NCI-H2196 treated with DMSO at 0.1 percent for 48 hours (cell line): Measurements from ENCODE around the gene TSPAN9.

Source experiments
- DNase-seq: peaks from one replicate; lab custom pipeline; 2025; ENCODE audit not compliant: unreplicated experiment; lab: John Stamatoyannopoulos, UW

TSPAN9 gene

GRCh38 chr12:3076730-3077571 is at the start of gene TSPAN9:
TSPAN9 (plus strand) TSS chr12:3077379; CDS start chr12:3201194, 123,815 bp downstream.
- peak; percentile 17 for DNase-seq

GRCh38 chr12:3028108-3028507 is 49.1 kb upstream of the TSPAN9 start:
- DNase-seq, result no peak

GRCh38 chr12:3030821-3031429 is 46.3 kb upstream of the TSPAN9 start:
- DNase-seq, result no peak

- no peak for DNase-seq
Measured at GRCh38 chr12:3032161-3032560, 45.0 kb upstream of the TSPAN9 start.

GRCh38 chr12:3032770-3033538 is 44.2 kb upstream of the TSPAN9 start:
- no peak for DNase-seq

DNA sequence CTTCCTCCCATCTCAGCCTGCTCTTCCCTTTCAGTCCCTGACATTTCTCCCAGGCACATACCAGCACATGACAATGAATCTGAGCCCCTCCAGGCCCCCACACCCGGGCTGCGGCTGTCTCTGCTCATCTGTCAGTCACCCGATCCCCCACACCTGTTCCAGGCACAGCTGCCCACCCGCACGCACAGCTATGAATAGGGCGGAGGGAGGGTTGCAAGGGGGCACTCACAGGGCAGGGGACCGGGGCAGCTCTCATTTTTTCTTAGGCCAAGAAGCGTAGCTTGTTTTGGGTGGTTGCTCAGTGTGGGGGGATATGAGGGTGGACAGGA is 43.7 kb upstream of the TSPAN9 start:
- no peak for DNase-seq

DNA sequence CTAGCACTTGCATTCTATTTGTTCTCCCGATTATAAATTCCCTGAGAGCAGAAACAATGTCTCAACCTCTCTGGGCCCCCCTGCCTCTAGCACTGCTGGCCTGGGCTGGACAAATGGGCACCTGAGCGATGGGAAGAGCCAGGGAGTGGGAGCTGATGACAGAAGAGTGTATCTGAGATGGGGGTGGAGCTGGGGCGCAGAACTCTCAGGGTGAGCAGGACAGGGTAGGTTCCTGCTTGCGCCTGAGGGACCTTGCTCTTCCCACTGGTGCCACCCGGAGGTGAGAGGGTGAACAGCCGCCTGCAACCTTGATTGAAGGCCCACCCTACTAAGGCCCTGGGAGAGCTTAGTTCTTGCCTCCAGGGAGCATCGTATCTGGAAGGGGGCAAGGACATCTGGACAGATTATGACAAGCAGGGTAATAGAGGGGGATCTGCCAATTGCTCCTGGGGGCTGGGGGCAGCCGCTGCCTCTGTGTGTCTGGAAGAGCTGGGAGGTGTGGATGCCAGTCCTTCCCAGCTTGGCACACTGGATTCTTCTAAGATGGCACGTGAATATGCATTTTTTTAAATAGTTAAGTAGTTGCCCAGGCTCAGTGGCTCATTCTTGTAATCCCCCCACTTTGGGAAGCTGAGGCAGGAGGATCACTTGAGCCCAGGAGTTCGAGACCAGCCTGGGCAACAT is 43.0 kb upstream of the TSPAN9 start:
- no peak for DNase-seq

GRCh38 chr12:3035171-3035570 is 42.0 kb upstream of the TSPAN9 start:
- no peak for DNase-seq

DNA sequence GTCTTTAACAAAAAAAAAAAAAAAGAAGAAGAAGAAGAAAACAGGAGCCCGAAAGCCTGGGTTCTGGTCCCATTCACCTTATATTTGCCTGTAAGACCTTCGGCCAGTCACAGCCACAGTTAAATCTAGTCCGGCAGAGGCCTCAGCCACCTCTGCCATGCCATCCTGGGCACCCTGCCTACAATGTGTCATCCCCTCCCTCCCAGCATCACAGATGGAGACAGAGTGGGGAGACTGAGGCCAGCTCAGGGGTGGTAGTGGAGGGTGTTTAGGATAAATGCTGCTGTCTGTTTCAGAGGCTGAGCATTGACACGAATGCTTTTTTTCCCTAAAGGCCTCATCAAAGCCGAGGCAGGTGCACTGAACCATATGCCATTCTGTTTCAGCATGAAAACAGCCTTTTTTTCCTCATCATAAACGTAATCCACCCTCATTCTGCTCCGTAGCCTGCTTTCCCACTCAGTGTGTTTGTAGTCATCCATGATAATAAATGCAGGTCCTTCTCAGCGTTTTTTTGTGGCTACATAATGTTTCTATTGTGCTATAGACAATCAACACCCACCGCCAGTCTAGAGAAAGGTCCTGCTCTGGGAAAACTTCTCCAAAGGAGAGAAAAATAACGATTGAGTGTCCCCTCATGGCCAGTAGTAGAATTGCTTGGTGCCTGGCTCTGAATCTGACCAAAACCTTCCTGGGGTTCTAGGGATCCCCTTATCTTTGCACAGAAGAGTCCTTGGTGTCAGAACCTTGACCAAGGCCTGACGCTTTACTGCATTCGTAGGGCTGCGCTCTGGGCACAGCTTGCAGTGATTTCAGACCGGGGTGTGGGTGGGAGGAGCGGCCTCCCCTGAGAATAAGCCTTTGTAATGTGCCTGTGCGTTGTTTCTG is 41.1 kb upstream of the TSPAN9 start:
- DNase-seq, result no peak

DNA sequence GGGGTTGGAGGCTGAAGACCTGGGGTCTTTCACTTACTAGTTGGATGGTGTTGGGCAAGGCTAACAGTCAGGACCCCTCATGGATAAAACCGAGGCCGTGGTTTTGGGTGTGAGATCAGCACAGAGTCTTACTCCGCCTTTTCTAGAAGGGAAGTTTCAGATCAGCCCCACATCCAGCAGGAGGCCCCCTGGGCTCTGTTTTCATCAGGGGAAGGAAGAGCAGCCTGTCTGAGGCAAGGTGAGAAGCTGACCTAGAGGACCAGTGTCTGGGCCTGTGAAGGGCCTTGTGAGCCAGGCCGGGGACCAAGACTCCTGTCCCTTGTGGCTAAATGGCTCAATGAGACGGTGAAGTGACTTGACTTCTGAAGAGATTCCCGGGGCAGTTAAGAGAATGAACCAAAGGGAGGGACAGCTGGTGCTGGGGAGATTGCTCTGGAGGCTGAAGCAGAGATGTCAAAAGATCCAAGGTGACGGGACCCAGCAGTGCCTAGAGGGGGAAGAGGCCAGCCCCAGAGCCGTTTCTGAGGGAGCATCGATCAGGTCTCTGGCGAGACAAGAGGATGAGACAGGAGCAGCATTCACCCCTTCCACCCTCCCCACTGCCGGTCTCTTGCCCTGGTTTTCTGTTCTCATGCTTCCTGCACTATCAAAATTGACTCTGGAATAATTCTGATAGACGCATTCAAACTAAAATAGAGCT is 40.1 kb upstream of the TSPAN9 start:
- no peak for DNase-seq

GRCh38 chr12:3038166-3038565 is 39.0 kb upstream of the TSPAN9 start:
- no peak for DNase-seq

DNA sequence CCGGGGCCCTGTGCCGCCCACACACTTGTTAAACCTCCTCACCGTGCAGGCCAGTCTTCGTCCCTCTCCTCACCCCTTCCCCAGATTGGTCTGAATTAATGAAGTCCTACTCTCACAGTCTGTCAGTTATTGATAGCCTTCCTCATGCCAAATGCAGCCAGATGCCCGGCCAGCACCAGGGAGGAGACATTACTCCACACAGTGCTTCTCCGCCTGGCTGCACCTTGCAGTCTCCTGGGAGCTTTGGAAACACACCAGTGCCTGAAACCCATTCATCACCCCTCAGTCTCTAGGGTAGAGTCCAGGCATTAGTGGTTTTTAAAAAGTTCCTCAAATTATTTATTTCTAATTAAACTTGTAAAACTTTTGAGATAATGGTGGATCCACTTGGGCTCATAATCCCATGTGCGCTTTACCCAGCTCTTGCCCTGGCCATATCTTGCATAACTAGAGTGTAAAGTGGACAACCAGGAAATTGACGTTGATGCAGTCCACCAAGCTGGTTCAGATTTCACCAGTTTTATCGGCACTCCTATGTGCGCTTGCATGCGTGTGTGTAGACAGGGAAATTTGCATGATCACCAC is 38.2 kb upstream of the TSPAN9 start:
- DNase-seq, result no peak

GRCh38 chr12:3040026-3040656 is 37.0 kb upstream of the TSPAN9 start:
- no peak for DNase-seq

DNA sequence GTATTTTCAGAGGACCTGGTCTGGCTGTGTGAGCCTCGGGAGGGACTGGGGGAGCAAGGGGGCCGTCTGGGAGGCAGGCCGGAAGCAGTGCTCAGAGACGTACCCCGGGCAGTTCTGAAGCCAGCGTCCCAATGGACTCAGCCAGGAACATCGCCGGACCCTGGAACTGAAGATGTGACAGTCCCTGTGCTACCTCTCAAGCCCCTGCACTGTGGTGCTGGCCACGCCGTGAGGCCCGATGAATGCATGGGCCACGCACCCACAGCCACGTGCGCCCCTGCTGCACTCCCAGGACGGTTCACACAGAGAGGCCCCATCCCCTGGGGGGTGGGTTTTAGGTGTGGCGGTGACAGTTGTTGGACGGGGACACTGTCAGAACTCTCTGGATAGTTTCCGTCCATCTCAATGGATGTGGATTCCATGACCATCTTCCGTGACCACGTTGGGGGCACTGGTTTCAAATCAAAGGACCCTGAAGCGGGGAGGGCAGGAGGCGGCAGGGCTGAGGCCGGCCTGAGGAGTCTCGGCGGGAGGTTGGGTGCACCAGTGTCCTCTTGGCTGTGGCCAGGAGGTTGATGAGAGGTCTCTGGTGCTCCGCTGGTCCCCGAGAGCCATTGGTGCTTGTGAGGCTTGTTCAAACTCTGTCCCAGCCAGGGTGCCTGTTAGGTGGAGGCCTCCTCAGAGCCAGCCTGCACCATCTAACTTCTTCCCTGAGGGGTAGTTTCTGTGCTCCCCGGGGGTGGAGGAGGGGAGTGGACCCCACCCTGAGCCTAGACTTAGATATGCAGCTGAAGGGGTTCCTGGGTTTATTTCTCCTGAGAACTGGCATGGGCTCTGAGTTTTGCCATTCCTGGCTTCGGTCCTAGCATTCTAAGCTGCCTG is 36.3 kb upstream of the TSPAN9 start:
- no peak for DNase-seq

- peak; percentile 41 for DNase-seq
Measured at GRCh38 chr12:3041558-3042164, 35.5 kb upstream of the TSPAN9 start.

GRCh38 chr12:3042394-3042793 is 34.8 kb upstream of the TSPAN9 start:
- no peak for DNase-seq

GRCh38 chr12:3042826-3043225 is 34.4 kb upstream of the TSPAN9 start:
- no peak for DNase-seq

DNA sequence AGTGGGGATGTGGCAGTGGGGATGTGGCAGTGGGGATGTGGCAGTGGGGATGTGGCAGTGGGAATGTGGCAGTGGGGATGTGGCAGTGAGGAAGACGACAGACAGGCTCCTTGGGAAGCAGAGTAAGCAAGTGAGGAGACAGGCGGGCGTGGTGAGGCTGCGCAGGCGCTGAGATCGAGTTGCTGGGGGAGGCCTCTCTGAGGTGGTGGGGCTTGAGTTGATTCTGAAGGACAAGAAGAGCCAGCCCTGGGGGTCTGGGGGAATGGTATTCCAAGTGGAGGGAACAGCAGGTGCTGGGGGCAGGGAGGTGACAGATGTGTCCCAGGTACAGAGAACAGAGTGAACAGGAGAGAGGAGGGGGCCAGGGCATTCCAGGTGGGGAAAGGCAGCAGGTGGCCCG is 33.8 kb upstream of the TSPAN9 start:
- DNase-seq, result no peak
